ENCODE data around the gene NUDT19.

- TF ChIP-seq POLR2AphosphoS5 (IDR thresholded peaks at IDR 0.05; ENCODE audit: insufficient read depth in 1 of 2, low read depth in 1 of 2) (no peak), CTCF (IDR thresholded peaks at IDR 0.05) (no peak)
These were observed 33.1 kb upstream of the NUDT19 start for GRCh38 chr19:32658527-32658926.

Data from vagina (tissue), 2 donors.